Ectodermal cell (in vitro differentiated cells): ENCODE measurements around the gene KRT40. TPM values are rescaled to one million over a fixed set of nuclear protein-coding genes. Genes with fewer than 3 reads are reported as not detected.

Source experiments
- H3K27ac ChIP-seq: 2 replicates; pipeline ENCODE4 v1.7.0; 2013; ENCODE audit warnings: mild to moderate bottlenecking, low read depth, low read length; ENCODE audit not compliant: insufficient read depth, poor library complexity, severe bottlenecking
- H3K27me3 ChIP-seq: 2 replicates; pipeline ENCODE4 v1.7.0; 2013; ENCODE audit warnings: mild to moderate bottlenecking, low read length; ENCODE audit not compliant: insufficient read depth, control insufficient read depth, poor library complexity, severe bottlenecking
- H3K36me3 ChIP-seq: one replicate; pipeline ENCODE4 v1.7.0; 2013; ENCODE audit warnings: low read length; ENCODE audit not compliant: control insufficient read depth, insufficient read depth
- H3K4me1 ChIP-seq: one replicate; pipeline ENCODE4 v1.7.0; 2013; ENCODE audit warnings: low read length; ENCODE audit not compliant: control insufficient read depth, insufficient read depth
- H3K4me3 ChIP-seq: 2 replicates; pipeline ENCODE4 v1.7.0; 2013; ENCODE audit warnings: low read depth, low read length, control low read depth; ENCODE audit not compliant: insufficient read depth
- H3K9me3 ChIP-seq: 2 replicates; pipeline ENCODE4 v1.7.0; 2013; ENCODE audit warnings: mild to moderate bottlenecking, low read length, moderate library complexity; ENCODE audit not compliant: control insufficient read depth
- WGBS, 2 experiments: methylation state at CpG; one replicate each; pipeline ENCODE4 v1.1.7; 2013; ENCODE audit warnings: missing lambda C conversion rate in 2 of 2; 5-methylcytosine and 5-hydroxymethylcytosine counted together
- polyA plus RNA-seq, 4 experiments: library from polyadenylated mRNA; stranded (reverse); fragments of 50-300 nt; gene quantifications; one replicate each; pipeline ENCODE4 v1.2.3, GENCODE V29; 2013

Gene KRT40
- polyA plus RNA-seq (2013, experiment 1 of 4): not detected
- not detected for polyA plus RNA-seq (2013, experiment 2 of 4)
- polyA plus RNA-seq (2013, experiment 3 of 4): not detected
- not detected for polyA plus RNA-seq (2013, experiment 4 of 4)

GRCh38 chr17:40984226-40984625 is at the start of gene KRT40:
Gene KRT40 (minus strand): TSS chr17:40984326. CDS start chr17:40984273, 53 bp downstream.
- no peak within 1 kb of the TSS for H3K4me3 ChIP-seq
- H3K27me3 ChIP-seq: no peaks in the 10 kb centered on the region
- H3K27ac ChIP-seq: no peak within 1 kb of the TSS
- no peaks in the 10 kb centered on the region for H3K36me3 ChIP-seq
- peaks cover 6% of the 10 kb centered on the region for H3K4me1 ChIP-seq
- WGBS, 2 experiments: 92 to 100% methylated on average over 2 of the region's 3 CpGs
- no peaks in the 10 kb centered on the region for H3K9me3 ChIP-seq

GRCh38 chr17:41029633-41030245 is 45.6 kb upstream of the KRT40 start, which contains the start of gene KRTAP1-4:
Gene KRTAP1-4 (minus strand): TSS chr17:41030195. CDS start chr17:41030078, 117 bp downstream.
- H3K27ac ChIP-seq: no peak within 1 kb of the TSS
- H3K36me3 ChIP-seq: no peaks in the 10 kb centered on the region
- no peaks in the 10 kb centered on the region for H3K27me3 ChIP-seq
- H3K9me3 ChIP-seq: no peaks in the 10 kb centered on the region
- H3K4me3 ChIP-seq: no peak within 1 kb of the TSS
- 90 to 91% methylated on average over 12 of the region's 12 CpGs for WGBS, 2 experiments
- H3K4me1 ChIP-seq: no peaks in the 10 kb centered on the region

GRCh38 chr17:41026715-41027471 is 42.8 kb upstream of the KRT40 start, which contains the start of gene KRTAP1-5:
Gene KRTAP1-5 (minus strand): TSS chr17:41027208. CDS start chr17:41027155, 53 bp downstream.
- H3K27ac ChIP-seq: no peak within 1 kb of the TSS
- no peaks in the 10 kb centered on the region for H3K36me3 ChIP-seq
- H3K9me3 ChIP-seq: no peaks in the 10 kb centered on the region
- H3K27me3 ChIP-seq: no peaks in the 10 kb centered on the region
- H3K4me3 ChIP-seq: no peak within 1 kb of the TSS
- WGBS, 2 experiments: 89 to 91% methylated on average over 8 to 9 of the region's 9 CpGs
- no peaks in the 10 kb centered on the region for H3K4me1 ChIP-seq

GRCh38 chr17:41024697-41025096 is 40.6 kb upstream of the KRT40 start:
- H3K4me1 ChIP-seq: no peaks in the 10 kb centered on the region
- H3K27me3 ChIP-seq: no peaks in the 10 kb centered on the region
- no peaks in the 10 kb centered on the region for H3K9me3 ChIP-seq
- 93 to 98% methylated on average over 3 of the region's 3 CpGs for WGBS, 2 experiments
- no peak overlapping the region for H3K4me3 ChIP-seq
- no peak overlapping the region for H3K27ac ChIP-seq
- no peaks in the 10 kb centered on the region for H3K36me3 ChIP-seq

GRCh38 chr17:41020336-41020735 is 36.2 kb upstream of the KRT40 start:
- Histone ChIP-seq H3K4me3 (no peak overlapping the region), H3K9me3 (no peaks in the 10 kb centered on the region), H3K4me1 (no peaks in the 10 kb centered on the region), H3K27ac (no peak overlapping the region), H3K36me3 (no peaks in the 10 kb centered on the region), H3K27me3 (no peaks in the 10 kb centered on the region)

- H3K9me3 ChIP-seq: no peaks in the 10 kb centered on the region
- no peaks in the 10 kb centered on the region for H3K27me3 ChIP-seq
- WGBS, 2 experiments: 93 to 96% methylated on average over 3 of the region's 3 CpGs
- no peak overlapping the region for H3K4me3 ChIP-seq
- no peaks in the 10 kb centered on the region for H3K4me1 ChIP-seq
- no peaks in the 10 kb centered on the region for H3K36me3 ChIP-seq
- no peak overlapping the region for H3K27ac ChIP-seq
Observed at GRCh38 chr17:41019415-41019814, 35.3 kb upstream of the KRT40 start.

- Histone ChIP-seq H3K27me3 (no peaks in the 10 kb centered on the region), H3K4me3 (no peak overlapping the region), H3K9me3 (no peaks in the 10 kb centered on the region), H3K4me1 (no peaks in the 10 kb centered on the region), H3K27ac (no peak overlapping the region), H3K36me3 (no peaks in the 10 kb centered on the region)
- WGBS, 2 experiments: 91 to 93% methylated on average over 3 of the region's 3 CpGs
Observed at GRCh38 chr17:41018541-41018940, 34.4 kb upstream of the KRT40 start.

GRCh38 chr17:41016578-41017215 is 32.6 kb upstream of the KRT40 start:
- no peaks in the 10 kb centered on the region for H3K4me1 ChIP-seq
- 91 to 92% methylated on average over 13 of the region's 13 CpGs for whole genome bisulfite sequencing, 2 experiments
- H3K9me3 ChIP-seq: no peaks in the 10 kb centered on the region

GRCh38 chr17:41015454-41015853 is 31.3 kb upstream of the KRT40 start:
- Histone ChIP-seq H3K27me3 (no peaks in the 10 kb centered on the region), H3K4me1 (no peaks in the 10 kb centered on the region), H3K36me3 (no peaks in the 10 kb centered on the region), H3K4me3 (no peak overlapping the region), H3K27ac (no peak overlapping the region), H3K9me3 (no peaks in the 10 kb centered on the region)
- WGBS, 2 experiments: 78 to 85% methylated on average over 6 to 7 of the region's 7 CpGs

More at GRCh38 chr17:41016578-41017215, 32.6 kb upstream of the KRT40 start:
- Histone ChIP-seq H3K27ac (no peak overlapping the region), H3K4me3 (no peak overlapping the region), H3K36me3 (no peaks in the 10 kb centered on the region), H3K27me3 (no peaks in the 10 kb centered on the region)

GRCh38 chr17:41013606-41014005 is 29.5 kb upstream of the KRT40 start:
- no peaks in the 10 kb centered on the region for H3K27me3 ChIP-seq
- no peaks in the 10 kb centered on the region for H3K9me3 ChIP-seq
- WGBS, 2 experiments: 68 to 88% methylated on average over 1 of the region's 1 CpG
- H3K4me3 ChIP-seq: no peak overlapping the region
- H3K27ac ChIP-seq: no peak overlapping the region
- peaks cover 6% of the 10 kb centered on the region for H3K4me1 ChIP-seq
- no peaks in the 10 kb centered on the region for H3K36me3 ChIP-seq
